Activated naive CD4-positive, alpha-beta T cell treated with Interleukin-2 at 50 U/mL for 16 hours (primary cell): Measurements from ENCODE around the gene B4GAT1.
A peak's percentile ranks its signal among the peaks of the same experiment; 100 is the strongest.
"Not testable (repeated sequence)": the region's sequence is repeated elsewhere in the genome, so short reads cannot be mapped to it uniquely, and the experiment has no call there.

Source experiments
- DNase-seq: peaks from one replicate; pipeline ENCODE4 v3.0.0-alpha.2; 2020

The B4GAT1 gene

GRCh38 chr11:66335531-66336233, 11.7 kb downstream of the B4GAT1 start:
- DNase-seq = no peak

DNA sequence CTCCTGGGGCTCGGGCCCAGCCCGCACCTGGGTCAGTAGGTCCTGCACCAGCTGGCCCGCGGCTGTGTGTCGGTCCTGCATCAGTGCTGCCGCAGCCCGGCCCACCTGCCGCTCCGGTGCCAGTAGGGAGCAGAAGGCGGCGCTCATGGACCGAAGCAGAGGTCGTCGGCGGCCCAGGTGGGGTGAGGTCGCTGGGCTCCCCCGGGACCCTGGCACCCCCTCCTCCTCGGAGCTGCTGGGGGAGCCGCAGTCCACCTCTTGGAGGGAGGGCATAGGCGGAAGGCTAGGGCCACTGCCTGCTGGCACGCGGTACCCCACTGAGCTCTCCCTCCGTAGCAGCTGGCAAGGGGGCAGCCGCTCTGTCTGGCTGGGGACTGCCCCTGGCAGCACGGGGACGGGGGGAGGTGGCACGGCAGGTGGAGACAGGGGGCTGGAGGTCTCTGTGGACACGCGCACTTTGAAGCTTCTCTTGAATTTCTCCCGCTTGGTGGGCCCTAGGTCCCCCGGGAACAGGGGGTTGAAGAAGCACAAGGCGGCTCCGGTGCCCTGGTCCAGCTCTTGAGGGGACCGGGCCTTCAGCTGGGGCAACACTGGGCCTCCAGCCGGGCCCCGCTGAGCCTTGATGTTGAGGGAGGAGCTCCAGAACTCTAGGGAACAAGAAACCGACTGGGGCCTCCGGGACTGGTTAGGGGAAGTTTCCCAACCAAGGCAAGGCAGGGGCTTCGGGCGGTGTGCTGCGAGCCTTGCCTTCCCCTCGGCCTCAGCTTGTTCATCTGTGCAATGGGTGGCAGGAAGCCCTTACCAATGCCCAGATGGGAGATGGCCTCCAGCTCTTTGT, 12.6 kb downstream of the B4GAT1 start:
- DNase-seq = no peak

- no peak for DNase-seq
These were observed 13.4 kb downstream of the B4GAT1 start for GRCh38 chr11:66333896-66334604.

DNA sequence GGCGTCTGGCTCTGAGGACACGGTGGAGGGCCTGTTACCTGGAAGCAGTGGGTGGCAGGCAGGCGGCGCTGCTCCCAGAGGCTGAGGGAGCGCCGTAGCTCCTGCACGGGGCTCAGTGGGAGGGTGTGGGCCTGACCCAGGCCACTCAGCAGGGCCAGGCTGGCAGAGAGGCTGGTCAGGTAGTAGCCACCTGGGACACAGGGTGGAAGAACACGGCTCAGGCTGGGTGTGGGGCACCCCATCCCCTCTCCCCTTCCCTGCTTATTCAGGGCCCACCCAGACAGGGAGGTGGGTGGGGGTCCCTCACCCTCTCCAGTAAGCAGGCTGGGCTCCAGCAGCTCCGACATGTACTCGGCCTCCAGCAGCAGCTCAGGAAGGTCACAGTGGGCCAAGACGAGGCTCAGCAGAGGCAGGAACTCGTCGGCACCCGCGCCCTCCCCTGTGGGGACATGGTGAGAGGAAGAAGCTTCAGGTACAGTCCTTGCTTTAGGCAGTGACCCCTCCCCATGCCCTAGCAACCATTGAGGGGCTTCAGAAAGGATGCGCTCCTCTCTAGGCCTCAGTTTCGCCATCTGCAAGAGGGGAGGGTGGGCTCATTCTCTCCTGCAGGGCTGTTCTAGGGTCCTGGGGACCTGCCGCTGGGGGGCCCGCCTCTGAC, 14.1 kb downstream of the B4GAT1 start:
- no peak for DNase-seq

DNA sequence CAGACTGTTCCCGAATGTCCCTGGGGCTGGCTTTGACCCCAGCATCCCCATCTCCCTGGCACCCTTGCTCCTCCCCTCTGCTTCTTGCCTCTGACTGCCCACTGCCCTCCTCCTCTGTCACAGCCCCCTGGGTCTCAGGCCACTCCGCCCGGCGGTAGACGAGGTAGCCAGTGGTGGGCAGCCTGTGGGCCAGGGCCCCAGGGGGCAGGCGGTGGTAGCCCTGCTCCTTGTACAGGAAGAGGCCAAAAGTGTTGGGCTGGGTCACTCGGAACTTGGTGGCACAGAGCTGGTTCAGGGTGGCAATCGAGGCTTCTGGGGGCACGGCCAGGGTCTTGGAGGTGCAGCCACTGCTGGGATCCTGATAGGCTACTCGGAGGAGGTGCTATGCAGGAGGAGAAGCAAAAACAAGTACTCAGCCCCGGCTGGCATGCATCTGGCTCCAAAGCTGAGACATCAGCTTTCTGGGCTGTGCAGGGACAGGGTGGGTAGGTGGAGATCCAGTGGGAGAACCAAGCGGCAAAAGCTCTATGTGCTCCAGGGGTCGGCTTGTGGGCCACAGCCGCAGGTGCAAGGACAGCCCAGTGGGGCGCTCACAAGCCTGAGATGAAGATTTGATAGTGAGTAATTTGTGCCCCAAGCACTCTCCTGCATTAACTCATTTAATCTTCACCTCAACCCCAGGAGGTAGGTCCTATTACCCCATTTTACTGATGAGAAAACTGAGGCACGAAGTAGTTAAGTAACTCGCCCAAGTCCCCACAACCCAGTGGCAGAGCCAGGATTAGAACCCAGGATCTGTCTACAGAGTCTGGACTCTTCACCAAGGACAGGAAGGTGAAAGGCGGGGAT, 14.8 kb downstream of the B4GAT1 start:
- DNase-seq = no peak

DNA sequence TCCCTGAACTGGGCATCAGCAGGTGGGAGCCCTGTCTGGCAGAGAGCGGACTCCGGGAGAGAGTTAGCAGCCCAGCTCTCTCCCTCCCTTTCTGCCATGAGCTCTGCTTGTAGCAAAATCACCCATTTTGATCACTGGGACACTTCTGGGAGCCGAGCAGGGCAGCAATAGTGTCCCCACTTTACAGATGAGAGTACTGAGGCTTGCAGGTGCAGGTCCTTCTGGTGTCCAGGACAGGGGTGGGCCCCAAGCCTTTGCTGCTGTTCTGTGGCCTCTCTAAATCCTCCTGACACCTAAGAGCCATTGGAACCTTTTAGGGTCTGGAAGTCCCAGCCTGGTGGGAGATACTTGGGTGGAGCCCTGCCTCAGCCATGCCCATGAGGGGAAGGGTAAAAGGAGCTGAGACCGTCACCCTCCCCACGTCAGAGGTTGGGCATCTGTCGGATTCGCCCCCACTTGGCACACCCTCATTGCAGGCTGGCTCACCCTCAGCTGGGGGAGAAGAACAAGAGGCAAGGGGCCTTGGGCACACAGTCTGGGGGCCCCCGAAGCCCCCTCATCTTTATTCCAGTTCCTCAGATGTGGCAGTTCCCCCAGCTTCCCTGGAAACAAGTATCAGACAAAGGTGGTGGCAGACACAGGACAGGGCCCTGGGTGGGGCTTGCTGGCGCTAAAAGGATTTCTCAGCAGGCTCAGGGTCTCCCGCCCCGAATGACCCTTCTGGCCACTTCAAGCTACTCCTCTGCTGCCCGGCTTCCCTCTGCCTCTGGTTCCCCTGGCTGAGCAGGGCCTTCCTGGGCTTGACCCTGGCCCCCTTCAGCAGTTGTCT, 15.7 kb downstream of the B4GAT1 start:
- DNase-seq = no peak

GRCh38 chr11:66330931-66331330, 16.5 kb downstream of the B4GAT1 start:
- no peak for DNase-seq

DNA sequence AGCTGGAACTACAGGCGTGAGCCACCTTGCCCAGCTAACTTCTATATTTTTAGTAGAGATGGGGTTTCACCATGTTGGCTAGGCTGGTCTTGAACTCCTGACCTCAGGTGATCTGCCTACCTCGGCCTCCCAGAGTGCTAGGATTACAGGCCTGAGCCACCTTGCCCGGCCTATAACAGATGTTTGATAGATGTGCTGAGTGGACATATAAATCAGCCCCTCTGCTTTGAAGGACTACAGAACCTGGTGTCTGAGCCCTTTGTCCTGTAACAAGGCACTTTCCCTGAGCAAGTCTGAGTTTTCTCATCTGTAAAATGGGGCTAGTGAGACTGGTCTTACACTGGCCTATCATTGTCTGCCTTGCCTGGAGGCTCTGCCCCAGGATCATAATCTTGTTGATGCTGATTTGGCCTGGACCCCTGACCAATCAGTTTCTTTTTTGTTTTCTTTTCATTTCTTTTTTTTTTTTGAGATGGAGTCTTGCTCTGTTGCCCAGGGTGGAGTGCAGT, 18.2 kb downstream of the B4GAT1 start:
- no peak for DNase-seq

- peak; percentile 83 for DNase-seq
These were observed 18.9 kb downstream of the B4GAT1 start for GRCh38 chr11:66328302-66329144.

DNA sequence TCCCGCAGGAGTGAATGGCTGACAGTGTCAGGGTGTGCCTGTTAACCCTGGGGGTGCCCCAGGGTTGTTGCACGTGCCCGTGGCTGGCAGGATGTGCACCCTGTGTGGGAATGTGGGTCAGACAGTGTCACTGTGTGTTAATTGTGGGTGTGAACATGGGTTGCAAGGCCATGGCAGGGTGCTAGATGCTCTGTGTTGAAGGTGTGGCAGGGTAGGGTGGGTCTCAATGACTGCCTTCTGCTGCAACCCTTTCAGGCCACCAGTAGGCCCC, 19.5 kb downstream of the B4GAT1 start:
- DNase-seq = no peak

DNA sequence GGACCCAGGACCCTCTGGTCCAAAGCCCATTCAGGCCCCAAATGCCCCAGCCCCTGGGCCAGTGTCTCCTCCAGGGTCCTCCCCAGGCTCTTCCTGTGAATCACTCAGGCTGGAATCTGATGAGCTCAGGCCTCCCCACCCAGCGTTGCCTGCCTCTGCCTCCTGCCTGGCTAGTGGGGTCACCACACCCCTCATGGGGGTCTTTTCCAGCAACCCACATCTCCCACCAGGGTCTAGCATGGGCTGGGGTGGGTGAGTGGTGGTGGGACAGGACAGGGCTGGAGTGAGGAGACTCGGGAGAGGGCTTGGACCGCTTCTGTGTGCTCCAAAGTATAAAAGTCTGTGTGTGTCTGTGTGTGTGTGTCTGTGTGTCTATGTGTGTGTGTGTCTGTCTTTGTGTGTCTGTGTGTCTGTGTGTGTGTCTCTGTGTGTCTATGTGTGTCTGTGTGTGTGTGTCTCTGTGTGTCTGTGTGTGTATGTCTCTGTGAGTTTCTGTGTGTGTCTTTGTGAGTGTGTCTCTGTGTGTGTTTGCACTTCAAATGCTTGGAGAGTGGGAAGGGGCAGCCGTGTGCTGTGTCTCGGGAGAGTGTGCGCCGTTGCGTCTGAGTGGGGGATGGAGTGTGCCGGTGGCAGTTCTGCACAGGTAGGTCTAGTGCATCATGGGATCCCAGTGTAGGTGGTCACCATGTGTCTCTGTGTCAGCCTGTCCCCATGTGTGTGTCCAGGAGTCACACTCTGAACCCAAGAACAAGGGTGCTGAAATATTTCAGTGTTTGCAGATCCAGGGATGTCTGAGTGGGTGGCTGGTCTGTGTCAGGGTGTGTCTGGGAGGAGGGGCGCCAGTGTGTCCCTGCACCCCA, 20.0 kb downstream of the B4GAT1 start:
- no peak for DNase-seq

DNA sequence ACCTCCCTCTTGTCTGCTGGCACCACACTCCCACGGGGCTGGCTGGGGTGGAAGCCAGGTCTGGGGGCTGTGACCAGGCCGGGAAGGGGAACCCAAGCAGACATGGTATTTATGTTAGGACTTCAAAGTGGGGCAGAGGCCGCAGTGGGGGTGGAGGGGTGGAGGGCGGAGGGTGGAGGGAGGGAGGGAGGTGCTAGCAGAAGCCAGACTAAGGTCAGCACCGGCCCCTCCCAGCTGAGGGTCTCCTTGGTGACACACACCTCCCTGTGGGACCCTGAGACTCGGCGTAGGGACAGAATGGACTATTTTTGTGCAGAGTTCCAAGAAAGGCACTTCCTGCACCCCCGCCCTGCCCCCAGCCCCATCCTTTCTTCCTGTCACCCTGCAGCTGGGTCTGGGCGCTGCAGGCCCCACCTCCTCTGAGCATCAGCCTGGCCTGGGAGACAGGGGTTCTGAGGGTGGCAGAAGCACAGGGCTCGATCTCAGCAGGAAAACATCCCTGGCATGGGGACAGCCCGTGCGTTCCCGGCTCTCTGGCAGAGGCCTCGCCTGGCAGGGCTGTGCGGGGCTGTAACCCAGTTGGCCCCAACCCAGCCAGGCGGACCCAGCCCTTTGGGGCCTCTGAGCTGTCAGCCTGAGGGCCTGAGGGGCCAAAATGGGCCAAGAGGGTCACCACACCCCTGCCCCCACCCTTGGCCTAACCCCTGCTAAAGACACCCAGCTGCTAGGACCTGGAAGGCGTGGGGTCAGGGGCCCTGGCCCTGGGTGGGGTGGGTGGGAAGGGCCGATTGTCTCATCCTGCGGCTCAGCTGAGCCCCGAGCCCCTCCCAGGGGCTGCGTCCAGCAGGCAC, 20.9 kb downstream of the B4GAT1 start:
- no peak for DNase-seq

GRCh38 chr11:66325263-66325671, 22.2 kb downstream of the B4GAT1 start:
- DNase-seq = no peak

- no peak for DNase-seq
These were observed 22.8 kb downstream of the B4GAT1 start for GRCh38 chr11:66324664-66325063.

DNA sequence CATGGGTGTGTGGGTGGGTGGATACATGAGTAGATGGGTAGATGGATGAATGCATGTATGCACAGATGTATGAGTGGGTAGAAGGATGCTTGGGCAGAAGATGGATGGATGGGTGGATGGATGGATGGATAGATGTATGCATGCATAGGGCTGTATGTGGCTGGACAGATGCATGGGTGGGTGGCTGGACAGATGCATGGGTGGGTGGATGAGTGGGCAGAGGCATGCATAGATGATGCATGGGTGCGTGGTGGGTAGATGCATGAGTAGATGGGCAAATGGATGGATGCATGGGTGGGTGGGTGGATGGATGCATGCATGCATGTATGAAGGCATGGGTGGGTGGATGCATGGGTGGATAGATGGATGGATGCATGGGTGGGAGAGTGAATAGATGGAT, 23.7 kb downstream of the B4GAT1 start:
- no peak for DNase-seq

DNA sequence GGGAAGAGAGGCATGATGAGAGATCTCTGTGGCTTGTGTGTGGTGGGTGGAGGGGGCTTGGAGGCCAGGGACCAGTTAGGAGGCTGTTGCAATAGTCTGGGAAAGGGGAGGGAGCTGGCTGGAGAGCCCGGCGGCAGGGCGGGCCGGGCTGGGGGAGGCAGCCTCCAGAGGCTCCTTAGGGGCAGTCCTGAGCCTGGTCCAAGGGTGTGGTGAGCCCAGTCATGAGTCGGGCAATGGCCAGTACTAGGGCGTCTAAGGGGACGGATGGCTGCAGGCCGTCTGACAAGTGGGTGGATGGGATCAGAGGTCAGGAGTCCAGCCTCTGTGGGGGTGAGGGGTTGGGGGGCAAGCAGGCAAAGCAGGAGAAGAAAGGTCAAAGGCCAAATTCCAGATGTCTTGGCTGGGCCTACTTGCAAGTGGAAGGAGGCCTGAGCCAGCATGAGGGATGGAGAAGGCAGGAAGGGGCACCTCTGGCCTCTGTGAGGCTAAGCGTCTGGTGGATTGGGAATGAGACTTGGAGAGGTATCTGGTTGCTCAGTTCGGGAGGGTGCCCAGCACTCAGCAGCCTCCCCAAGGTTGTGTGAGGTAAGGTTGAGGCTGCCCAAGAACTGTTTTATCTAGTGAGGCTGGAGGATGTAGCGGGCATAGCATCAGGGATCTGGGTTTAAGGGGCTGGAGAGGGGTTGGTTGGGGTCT, 24.5 kb downstream of the B4GAT1 start:
- DNase-seq = no peak

DNA sequence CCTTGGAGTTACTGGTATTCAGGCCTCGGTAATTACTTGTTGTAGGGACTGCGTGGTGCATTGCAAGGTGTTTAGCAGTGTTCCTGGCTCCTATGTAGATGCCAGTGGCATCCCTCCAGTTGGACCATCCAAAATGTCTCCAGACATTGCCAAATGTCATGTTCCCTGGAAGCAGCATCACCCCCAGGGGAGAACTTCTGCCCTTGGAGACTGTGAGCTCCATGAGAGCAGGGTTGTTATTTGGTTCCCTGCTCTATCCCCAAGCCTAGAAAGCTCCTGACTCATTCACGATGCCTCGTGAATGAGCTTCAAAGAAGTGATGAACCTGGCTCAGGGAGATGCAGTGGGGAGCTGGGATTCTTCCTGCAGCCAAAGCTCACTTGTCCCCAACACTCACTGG, 25.8 kb downstream of the B4GAT1 start:
- no peak for DNase-seq

DNA sequence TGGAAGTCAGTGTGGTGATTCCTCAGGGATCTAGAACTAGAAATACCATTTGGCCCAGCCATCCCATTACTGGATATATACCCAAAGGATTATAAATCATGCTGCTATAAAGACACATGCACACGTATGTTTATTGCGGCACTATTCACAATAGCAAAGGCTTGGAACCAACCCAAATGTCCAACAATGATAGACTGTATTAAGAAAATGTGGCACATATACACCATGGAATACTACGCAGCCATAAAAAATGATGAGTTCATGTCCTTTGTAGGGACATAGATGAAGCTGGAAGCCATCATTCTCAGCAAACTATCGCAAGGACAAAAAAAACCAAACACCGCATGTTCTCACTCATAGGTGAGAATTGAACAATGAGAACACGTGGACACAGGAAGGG, 26.7 kb downstream of the B4GAT1 start:
- DNase-seq = not testable (repeated sequence)
